Measurements from ENCODE around the gene PIK3C2G. TPM values are rescaled to one million over a fixed set of nuclear protein-coding genes. Genes with fewer than 3 reads are reported as not detected.
"Not testable (repeated sequence)": the region's sequence is repeated elsewhere in the genome, so short reads cannot be mapped to it uniquely, and the experiment has no call there.

PIK3C2G gene
- total RNA-seq, 1 donor from 2014 or later = 0.41 TPM

- no peak for FAIRE-seq
- DNase-seq (ENCODE audit: low spot score in 2 of 2) = no peak
Measured at GRCh38 chr12:18676141-18676540, 414.8 kb downstream of the PIK3C2G start.

- FAIRE-seq = no peak
- no peak for DNase-seq (ENCODE audit: low spot score in 2 of 2)
Measured at GRCh38 chr12:18676996-18677588, 415.8 kb downstream of the PIK3C2G start.

- DNase-seq (ENCODE audit: low spot score in 2 of 2) (no peak), FAIRE-seq (no peak)
Measured at GRCh38 chr12:18681818-18682217, 420.5 kb downstream of the PIK3C2G start.

GRCh38 chr12:18683327-18684013 is 422.2 kb downstream of the PIK3C2G start:
- no peak for DNase-seq (ENCODE audit: low spot score in 2 of 2)
- no peak for FAIRE-seq

- no peak for FAIRE-seq
- no peak for DNase-seq (ENCODE audit: low spot score in 2 of 2)
Measured at GRCh38 chr12:18684430-18684829, 423.1 kb downstream of the PIK3C2G start.

GRCh38 chr12:18689771-18690170 is 428.5 kb downstream of the PIK3C2G start:
- DNase-seq (ENCODE audit: low spot score in 2 of 2) (no peak), FAIRE-seq (no peak)

- FAIRE-seq (no peak), DNase-seq (ENCODE audit: low spot score in 2 of 2) (no peak)
Measured at GRCh38 chr12:18690653-18691052, 429.3 kb downstream of the PIK3C2G start.

GRCh38 chr12:18693986-18694385 is 432.7 kb downstream of the PIK3C2G start:
- not testable (repeated sequence) for DNase-seq (ENCODE audit: low spot score in 2 of 2); FAIRE-seq

- DNase-seq (ENCODE audit: low spot score in 2 of 2) (no peak), FAIRE-seq (no peak)
Measured at GRCh38 chr12:18696971-18697602, 435.8 kb downstream of the PIK3C2G start.

Other genes with a start within 250 kb of the PIK3C2G start
- 2.0 TPM for gene RERGL, start 171.3 kb upstream of the PIK3C2G start, total RNA-seq